ENCODE results near the gene RMND1. TPM values are rescaled to one million over a fixed set of nuclear protein-coding genes. Genes with fewer than 3 reads are reported as not detected.
"Not testable (repeated sequence)": the region's sequence is repeated elsewhere in the genome, so short reads cannot be mapped to it uniquely, and the experiment has no call there.

Gene RMND1

GRCh38 chr6:151356983-151357382 is 94.9 kb downstream of the RMND1 start:
- H2BK15ac ChIP-seq (replicated peaks; ENCODE audit: low read depth); H2BK5ac ChIP-seq (ENCODE audit: low read length); H3K4me3 ChIP-seq (ENCODE audit: low read length); H3K36me3 ChIP-seq (ENCODE audit: control insufficient read depth, insufficient read depth, low read length); H3K4me1 ChIP-seq (ENCODE audit: control insufficient read depth, low read depth, low read length); H3K27me3 ChIP-seq (ENCODE audit: insufficient read depth, low read length, poor library complexity); H3K23ac ChIP-seq (ENCODE audit: low read length); H3K9ac ChIP-seq (ENCODE audit: low read length); H3K56ac ChIP-seq (ENCODE audit: low read length); H4K8ac ChIP-seq (ENCODE audit: low read depth, low read length); H3K4me2 ChIP-seq (ENCODE audit: low read length); DNase-seq; H2AK5ac ChIP-seq (ENCODE audit: low read length); H3K79me2 ChIP-seq (ENCODE audit: control insufficient read depth, insufficient read depth, low read length); H2BK120ac ChIP-seq (ENCODE audit: low read depth, low read length); H3K18ac ChIP-seq (ENCODE audit: low read length); H3K4ac ChIP-seq (ENCODE audit: low read depth, low read length); H3K27ac ChIP-seq (ENCODE audit: low read depth, low read length); H3K79me1 ChIP-seq (ENCODE audit: low read length); H4K5ac ChIP-seq (ENCODE audit: low read length): not testable (repeated sequence)
- WGBS (ENCODE audit: extremely low coverage, insufficient coverage, low lambda C conversion rate): no CpG with 5 or more reads among the region's 6 CpGs

Small RNA genes lying within 50 kb of the gene (small RNA-seq; reads per million reads assigned to genes)
- not detected for gene RF00019 (ENCODE audit: insufficient read depth)
